H7 (cell line): Measurements from ENCODE around the gene LRRFIP1. TPM values are rescaled to one million over a fixed set of nuclear protein-coding genes. Genes with fewer than 3 reads are reported as not detected.
"Not testable (repeated sequence)": the region's sequence is repeated elsewhere in the genome, so short reads cannot be mapped to it uniquely, and the experiment has no call there.

Experiments
- DNase-seq: peaks from one replicate; pipeline ENCODE4 v3.0.0; 2012
- H3K27me3 ChIP-seq: 2 replicates; pipeline ENCODE4 v1.6.0; 2011; ENCODE audit warnings: mild to moderate bottlenecking, low read length; ENCODE audit not compliant: control insufficient read depth, insufficient read depth
- H3K36me3 ChIP-seq: replicated peaks from 2 replicates; pipeline ENCODE4 v1.5.1; 2011; ENCODE audit warnings: low read length; ENCODE audit not compliant: control insufficient read depth, insufficient read depth
- H3K4me3 ChIP-seq: 2 replicates; pipeline ENCODE4 v1.5.1; 2011; ENCODE audit warnings: low read depth, mild to moderate bottlenecking, control low read depth, low read length, moderate library complexity; ENCODE audit not compliant: insufficient read depth
- total RNA-seq: library from RNA; depleted of rRNA; stranded (reverse); fragments of >200 nt; shearing (Covaris generic); gene quantifications from 2 replicates; pipeline ENCODE4 v1.2.3, GENCODE V29; 2014

LRRFIP1 gene
- total RNA-seq, 1 experiment from 2014 or later: 49.9 TPM

DNA sequence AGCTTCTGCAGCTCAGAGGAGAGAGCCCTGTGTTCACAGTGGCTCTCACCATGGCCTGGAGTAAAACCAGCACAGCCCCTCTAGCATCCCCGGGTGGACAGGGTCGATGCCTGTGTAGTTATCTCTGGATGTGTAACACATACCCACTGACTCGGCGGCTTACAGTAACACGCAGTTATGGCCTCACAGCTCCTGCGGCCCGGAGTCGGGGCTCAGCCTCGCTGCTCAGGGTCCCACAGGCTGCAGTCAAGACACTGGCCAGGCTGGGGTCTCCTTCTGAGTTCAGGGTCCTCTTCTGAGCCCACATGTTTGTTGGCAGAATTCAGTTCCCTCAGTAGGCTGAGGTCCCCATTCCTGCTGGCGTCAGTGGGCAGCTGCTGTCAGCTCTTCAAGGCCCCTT lies 34.4 kb upstream of the LRRFIP1 start:
- Histone ChIP-seq H3K36me3 (no peaks in the 10 kb centered on the region), H3K27me3 (no peaks in the 10 kb centered on the region; the same call in 1 of the 2 replicates), H3K4me3 (no peak overlapping the region)
- no peak for DNase-seq

DNA sequence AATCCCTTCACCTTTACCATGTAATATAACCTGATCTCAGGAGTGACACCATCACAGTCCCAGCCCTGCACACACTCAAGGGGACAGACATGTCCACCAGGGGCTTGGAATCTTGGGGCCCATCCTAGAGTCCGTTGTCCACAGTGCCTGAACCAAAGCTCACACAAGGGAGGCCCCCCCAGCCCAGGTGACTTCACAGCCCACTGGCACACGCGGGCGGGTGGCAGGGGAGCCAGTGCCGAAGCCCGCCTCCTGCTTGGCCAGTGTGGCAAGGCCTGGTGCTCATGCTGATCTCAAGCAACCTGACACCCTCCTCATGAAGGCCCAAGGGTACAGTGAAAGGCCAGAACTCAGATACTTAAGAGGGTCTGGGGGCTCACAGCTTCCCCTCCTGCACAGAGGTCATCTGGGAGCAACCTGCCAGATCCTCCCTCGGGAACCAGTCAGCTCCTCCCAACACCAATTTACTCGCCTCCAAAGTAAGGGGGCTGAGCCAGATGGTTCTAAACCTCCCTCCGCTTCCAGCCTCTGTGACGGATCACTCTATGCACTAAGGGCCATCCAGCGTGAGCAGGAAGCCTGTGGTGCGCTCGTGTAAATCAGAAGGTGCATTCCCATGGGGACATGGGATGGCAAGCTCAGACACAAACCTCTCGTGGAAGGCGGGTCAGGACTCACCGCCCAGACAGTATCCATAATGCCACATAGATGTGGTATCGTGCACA lies 33.6 kb upstream of the LRRFIP1 start:
- Histone ChIP-seq H3K27me3 (no peaks in the 10 kb centered on the region; the same call in 1 of the 2 replicates), H3K36me3 (no peaks in the 10 kb centered on the region), H3K4me3 (no peak overlapping the region)
- DNase-seq: no peak

DNA sequence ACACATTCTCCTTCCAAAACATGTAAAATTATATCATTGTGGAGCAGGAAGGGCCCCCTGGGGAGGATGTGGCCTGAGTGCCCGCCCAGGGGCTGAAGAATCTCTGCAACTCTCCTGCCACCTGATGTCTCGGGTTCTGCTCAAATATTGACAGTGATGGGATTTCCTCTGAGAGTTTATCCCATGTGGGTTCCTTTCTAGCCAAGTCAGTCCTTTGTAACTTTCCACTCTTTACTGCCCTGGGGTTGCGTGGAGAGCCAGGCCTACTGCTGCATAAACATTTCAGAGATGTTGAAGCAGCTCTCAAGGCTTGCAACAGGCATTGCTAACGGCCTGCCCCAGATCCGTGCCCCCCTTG lies 32.9 kb upstream of the LRRFIP1 start:
- DNase-seq: no peak
- no peaks in the 10 kb centered on the region for H3K36me3 ChIP-seq
- no peak overlapping the region for H3K4me3 ChIP-seq
- H3K27me3 ChIP-seq: no peaks in the 10 kb centered on the region; the same call in 1 of the 2 replicates

DNA sequence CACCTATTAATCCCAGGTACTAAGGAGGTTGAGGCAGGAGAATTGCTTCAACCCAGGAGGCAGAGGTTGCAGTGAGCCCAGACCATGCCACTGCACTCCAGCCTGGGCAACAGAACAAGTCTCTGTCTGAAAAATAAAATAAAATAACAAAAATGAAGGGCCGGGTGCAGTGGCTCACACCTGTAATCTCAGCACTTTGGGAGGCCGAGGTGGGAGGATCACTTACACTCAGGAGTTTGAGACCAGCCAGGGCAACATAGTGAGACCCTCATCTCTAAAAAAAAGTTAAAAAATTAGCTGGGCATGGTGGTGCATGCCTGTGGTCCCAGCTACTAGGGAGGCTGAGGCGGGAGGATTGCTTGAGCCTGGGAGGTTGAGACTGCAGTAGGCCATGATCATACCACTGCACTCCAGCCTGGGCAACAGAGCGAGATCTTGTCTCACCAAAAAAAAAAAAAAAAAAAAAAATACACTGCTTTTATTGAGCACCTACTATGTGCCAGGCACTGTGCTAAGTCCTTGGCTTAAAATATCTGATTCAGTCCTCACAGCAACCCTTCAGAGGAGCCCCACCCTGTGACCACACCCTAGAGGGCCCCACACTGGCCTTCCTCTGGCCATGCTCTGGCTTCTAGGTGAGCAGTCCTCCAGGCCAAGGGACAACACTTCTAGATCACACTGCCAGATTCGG lies 31.4 kb upstream of the LRRFIP1 start:
- not testable (repeated sequence) for H3K36me3 ChIP-seq, H3K4me3 ChIP-seq, DNase-seq, H3K27me3 ChIP-seq

DNA sequence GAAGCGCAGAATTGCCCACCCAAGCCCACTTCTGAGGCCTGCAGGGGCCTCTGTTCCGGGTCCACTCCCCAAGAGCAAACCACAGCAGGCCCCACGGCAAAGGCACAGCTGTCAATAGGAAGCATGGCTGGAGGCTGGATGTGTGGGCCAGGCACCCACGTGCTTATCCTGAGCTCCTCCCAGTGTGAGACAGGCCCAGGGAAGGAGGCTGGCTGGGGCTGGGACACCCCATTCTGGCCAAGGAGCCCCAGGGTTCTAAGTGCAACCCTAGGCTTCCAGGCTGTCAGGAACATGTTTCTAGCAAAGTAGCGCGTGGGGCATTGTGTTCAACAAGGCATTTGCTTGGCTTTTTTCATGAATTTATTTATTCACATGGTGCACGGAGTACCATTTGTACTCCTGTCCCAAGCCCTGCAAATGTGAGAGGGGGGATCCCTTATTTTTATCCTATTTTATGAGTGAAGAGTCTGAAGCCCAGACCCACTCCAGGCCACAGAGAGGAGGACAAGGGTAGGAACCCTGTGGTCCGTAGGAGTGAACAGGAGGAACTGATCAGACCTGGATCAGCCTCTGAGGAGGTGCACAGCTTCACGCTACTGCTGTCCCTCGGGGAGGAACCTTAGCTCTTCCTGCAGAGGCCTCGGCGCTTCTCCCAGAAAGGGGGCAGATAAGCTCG lies 30.7 kb upstream of the LRRFIP1 start:
- no peaks in the 10 kb centered on the region; the same call in 1 of the 2 replicates for H3K27me3 ChIP-seq
- no peaks in the 10 kb centered on the region for H3K36me3 ChIP-seq
- DNase-seq: peak; percentile 43
- H3K4me3 ChIP-seq: no peak overlapping the region

DNA sequence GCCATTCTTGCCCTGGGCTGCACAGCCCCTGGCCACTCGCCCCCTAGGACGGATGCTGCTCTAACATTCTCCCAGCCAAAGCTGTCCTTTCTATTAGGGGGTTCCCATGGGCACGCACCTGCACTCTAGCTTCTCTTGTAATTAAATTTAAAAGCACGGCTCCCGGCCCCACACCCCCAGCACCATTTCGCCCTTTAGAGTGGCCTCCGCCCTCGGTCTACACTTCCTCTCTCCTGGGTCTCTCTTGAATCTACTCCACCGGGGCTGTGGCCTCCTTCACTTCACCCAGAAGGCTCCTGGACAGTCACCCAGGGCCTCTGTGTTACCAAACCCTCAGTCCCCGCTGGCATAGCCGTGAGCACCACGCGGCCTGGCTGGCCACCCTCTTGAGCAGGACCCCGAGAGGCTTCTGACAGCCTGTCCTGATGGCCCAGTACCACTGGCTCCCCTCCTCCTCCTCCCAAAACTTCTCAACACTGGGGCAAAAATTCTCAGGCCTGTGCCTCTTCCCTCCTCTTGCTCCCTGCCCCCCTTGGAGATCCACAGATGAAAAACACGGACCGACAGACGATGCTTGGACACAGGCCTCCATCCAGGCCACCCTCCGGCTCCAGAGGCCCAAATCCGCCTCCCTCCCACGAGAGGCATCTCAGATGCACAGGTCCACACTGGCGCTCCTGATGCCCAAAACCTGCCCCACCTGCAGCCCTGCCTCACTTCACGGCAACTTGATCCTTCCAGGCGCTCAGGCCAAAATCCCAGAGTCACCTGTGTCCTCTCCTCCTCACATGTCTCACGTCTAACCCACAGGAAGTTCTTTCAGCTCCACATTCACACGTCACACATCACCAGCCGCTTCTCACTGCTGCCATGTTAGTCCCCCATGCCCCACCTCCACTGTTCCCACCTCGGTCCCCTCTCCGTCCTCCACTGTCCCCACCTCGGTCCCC lies 29.9 kb upstream of the LRRFIP1 start:
- no peak overlapping the region for H3K4me3 ChIP-seq
- DNase-seq: no peak

DNA sequence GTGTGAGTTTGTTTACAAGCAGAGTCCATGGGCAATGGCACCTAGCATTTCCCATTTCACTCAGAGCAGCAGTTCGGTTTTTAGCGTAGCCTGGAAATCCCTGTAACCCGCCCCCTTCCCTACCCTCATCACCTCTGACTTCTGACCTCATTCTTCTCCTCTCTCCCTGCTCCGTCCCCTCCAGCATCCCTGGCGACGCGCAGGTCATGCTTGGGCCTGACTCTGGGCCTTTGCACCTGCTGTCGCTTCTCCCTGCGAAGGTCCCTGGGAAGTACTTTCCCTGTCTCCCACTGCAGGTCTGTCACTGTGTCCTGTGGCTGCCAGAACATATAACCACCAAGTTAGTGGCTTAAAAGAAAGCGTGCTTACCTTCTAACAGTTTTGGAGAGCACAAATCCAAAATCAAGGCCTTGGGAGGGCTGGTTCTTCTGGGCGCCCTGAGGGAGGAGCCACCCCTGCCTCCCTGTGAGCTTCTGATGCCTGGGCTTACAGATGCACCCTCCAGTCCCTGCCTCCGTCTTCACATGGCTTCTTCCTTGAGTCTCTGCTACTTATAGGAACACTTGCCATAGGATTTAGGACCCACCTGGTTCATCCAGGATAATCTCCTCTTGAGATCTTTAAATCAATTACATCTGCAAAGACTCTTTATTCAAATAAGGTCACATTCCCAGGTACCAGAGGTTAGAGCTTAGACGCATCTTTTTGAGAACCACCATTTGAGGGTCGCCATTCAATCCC lies 28.7 kb upstream of the LRRFIP1 start:
- H3K36me3 ChIP-seq: no peaks in the 10 kb centered on the region
- no peak for DNase-seq
- H3K27me3 ChIP-seq: no peaks in the 10 kb centered on the region; the same call in 1 of the 2 replicates
- H3K4me3 ChIP-seq: no peak overlapping the region

More for the DNA sequence above, 29.9 kb upstream of the LRRFIP1 start:
- no peaks in the 10 kb centered on the region for H3K36me3 ChIP-seq
- no peaks in the 10 kb centered on the region; the same call in 1 of the 2 replicates for H3K27me3 ChIP-seq

DNA sequence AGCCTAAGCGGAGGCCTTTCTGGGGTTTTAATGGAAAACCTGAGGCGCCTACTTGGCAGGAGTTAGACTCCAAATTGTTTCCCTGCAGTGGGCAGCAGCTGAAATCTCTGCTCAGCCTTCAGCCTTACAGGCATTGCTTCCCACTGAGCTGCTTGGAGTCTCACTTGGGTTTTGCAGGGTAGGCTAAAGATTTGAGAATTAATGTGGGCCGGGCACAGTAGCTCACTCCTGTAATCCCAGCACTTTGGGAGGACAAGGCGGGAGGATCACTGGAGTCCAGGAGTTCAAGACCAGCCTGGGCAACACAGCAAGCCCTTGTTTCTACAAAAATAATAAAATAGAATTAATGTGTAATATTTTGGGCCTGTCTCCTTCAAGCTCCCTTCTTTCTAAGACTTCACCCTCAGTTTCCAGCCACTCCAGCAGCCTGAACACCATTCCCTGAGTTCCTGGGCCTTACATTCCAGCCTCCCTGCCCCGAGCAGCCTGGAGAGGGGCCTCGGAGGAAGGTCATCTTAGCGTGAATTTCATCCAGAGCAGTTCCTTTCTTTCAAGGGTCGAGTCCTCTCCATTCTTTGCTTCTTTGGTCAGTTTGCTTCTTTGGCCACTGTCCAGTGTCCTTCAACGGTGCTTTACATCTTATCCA lies 27.8 kb upstream of the LRRFIP1 start:
- Histone ChIP-seq H3K36me3 (no peaks in the 10 kb centered on the region), H3K27me3 (no peaks in the 10 kb centered on the region; the same call in 1 of the 2 replicates), H3K4me3 (no peak overlapping the region)
- DNase-seq: no peak

DNA sequence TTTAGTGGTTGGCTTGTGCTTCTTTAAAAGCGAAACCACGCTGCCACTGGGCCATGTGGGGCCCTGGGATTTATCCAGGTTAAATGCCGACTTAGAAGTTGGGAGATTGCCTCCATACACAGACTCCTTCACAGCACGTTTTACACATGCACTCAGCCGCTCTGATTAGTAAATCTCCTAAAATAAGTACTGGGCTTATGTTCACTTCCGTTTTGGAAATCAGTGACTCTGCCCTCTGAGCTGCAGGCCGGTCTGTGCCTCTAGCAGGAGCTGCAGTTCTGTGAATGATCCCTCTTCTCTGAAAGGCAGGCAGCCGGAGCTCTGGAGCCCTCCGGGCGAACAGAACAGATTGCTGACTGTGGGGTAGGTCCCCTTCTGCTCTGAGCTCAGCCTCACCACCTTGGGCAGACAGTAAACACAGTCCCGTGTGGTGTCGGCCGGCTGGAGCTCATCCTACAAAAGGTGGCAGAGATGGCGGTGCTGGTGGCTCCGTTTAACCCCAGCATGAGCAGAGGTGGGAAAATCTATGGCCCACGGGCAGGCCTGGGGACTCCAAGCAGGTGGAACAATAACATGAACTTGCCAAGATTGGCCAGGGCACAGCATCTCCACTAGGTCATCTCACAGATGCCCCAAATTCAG lies 27.1 kb upstream of the LRRFIP1 start:
- no peak for DNase-seq
- no peaks in the 10 kb centered on the region for H3K36me3 ChIP-seq
- no peaks in the 10 kb centered on the region; the same call in 1 of the 2 replicates for H3K27me3 ChIP-seq
- H3K4me3 ChIP-seq: no peak overlapping the region

DNA sequence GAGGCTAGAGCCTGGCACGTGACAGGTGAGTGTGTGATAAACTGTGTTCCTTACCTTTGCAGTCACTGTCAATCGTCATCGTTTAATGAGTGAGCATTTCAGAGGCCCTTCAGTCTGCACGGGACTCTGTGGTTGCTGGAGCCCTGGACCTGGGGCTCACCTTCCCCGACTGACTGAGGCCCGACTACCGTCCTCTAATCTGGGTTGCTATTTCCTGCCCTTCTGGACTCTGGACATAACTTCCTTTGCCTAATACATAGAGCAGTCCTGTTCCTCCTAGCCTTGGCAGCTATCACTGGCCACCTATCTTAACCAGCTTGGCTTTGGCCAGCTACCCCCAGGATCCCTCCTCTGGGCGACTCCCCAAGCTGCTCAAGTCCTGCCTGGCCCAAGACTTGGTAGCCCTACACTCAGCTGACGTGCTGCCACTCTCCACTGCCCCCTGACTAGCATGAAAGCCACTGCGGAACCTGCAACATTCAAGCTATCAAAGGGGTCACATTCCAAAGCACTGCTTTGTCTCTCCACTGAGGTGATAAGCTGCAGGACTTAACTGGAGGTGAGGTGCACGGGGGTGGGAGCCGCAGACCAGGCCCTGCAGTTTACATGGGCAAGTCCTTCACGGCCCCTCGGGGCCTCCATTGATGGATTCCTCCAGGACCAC lies 25.8 kb upstream of the LRRFIP1 start:
- Histone ChIP-seq H3K4me3 (no peak overlapping the region), H3K27me3 (no peaks in the 10 kb centered on the region), H3K36me3 (no peaks in the 10 kb centered on the region)
- DNase-seq: peak; percentile 75

DNA sequence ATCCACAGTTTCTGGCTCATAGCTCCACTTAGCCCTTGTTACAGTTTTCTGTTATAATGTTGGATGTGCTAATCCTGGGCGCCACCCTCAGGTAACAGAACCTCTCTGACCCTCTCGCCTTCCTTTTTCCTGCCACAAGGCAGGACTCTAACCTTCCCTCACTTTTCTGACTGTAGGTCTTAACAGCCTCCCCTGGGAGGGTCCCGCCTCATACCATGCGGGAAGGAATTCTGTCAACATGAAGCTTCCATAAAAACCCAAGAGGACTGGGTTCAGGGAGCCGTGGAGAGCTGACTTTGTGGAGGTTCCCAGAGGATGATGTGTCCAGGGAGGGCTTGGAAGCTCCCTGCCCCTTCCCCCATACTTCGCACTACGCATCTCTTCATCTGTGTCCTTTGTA lies 25.0 kb upstream of the LRRFIP1 start:
- Histone ChIP-seq H3K4me3 (no peak overlapping the region), H3K36me3 (no peaks in the 10 kb centered on the region), H3K27me3 (no peaks in the 10 kb centered on the region)
- no peak for DNase-seq

DNA sequence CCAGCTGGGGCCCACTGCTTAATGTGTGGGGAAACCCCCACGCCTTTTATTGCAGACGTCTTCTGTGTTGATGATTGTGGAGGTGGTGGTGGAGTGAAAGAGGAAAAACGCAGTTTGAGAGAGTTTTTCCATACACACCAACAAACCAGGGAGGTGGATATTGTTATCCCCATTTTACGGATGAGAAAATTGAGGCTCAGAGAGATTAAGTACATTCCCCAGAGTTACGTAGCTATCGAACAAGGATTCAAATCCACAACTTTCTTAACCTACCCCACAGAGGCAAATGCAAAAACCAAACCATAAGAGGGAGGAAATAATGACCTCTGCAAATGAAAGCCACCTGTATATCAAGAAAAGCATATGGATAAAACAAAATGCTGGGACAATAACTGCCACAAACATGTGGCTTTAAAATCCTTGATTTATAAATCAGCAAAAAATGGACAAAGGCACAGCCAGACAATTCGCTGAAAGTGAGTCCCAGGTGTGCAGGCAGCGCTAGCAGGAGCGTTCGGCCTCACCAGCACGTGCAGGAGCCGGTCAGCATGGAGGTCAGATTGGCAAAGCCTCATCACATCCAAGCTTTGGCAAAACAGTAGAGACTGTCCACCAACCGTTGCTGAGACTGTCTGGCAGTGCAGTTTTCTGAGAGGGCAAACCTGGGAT lies 24.2 kb upstream of the LRRFIP1 start:
- DNase-seq: no peak
- Histone ChIP-seq H3K4me3 (no peak overlapping the region), H3K27me3 (no peaks in the 10 kb centered on the region), H3K36me3 (no peaks in the 10 kb centered on the region)
